ENCODE results near the gene SH3RF2. TPM values are rescaled to one million over a fixed set of nuclear protein-coding genes. Genes with fewer than 3 reads are reported as not detected.

Gene SH3RF2
- total RNA-seq, 1 donor from 2014 or later = 0.36 TPM

- Histone ChIP-seq H3K27me3 (no peaks in the 10 kb centered on the region), H3K36me3 (no peaks in the 10 kb centered on the region), H4K20me1 (ENCODE audit: low read depth) (no peaks in the 10 kb centered on the region), H3K79me2 (ENCODE audit: low read depth) (no peaks in the 10 kb centered on the region), H3K4me3 (no peak overlapping the region), H3K9me3 (ENCODE audit: low read depth) (no peaks in the 10 kb centered on the region), H3F3A (ENCODE audit: low read depth) (peaks cover 12% of the 10 kb centered on the region), H2AFZ (replicated peaks) (no peak overlapping the region), H3K9ac (no peak overlapping the region), H3K27ac (no peak overlapping the region), H3K4me1 (peaks cover 40% of the 10 kb centered on the region), H3K4me2 (peak overlapping the region; percentile 40)
- H3K4me1 Mint-ChIP-seq = peaks cover 46% of the 10 kb centered on the region
- H3K9me3 Mint-ChIP-seq = no peaks in the 10 kb centered on the region
- TF ChIP-seq CTCF (IDR thresholded peaks at IDR 0.05) = no peak
- no peak for TF ChIP-seq EZH2 (IDR thresholded peaks at IDR 0.05)
- no peak for TF ChIP-seq EZH2phosphoT487 (IDR thresholded peaks at IDR 0.05)
- DNase-seq (ENCODE audit: low spot score) = no peak
- no peak overlapping the region for H3K4me3 Mint-ChIP-seq
- no peaks in the 10 kb centered on the region for H3K36me3 Mint-ChIP-seq
- H3K27me3 Mint-ChIP-seq (ENCODE audit: insufficient read depth, low read depth) = peaks cover 3% of the 10 kb centered on the region
- no peak overlapping the region for H3K27ac Mint-ChIP-seq
These were observed 2.6 kb downstream of the SH3RF2 start for GRCh38 chr5:145938776-145939539.

GRCh38 chr5:145939540-145940065 is 3.2 kb downstream of the SH3RF2 start:
- Histone ChIP-seq H3K79me2 (ENCODE audit: low read depth) (no peaks in the 10 kb centered on the region), H3K4me1 (peaks cover 40% of the 10 kb centered on the region), H2AFZ (replicated peaks) (no peak overlapping the region), H3K9me3 (ENCODE audit: low read depth) (no peaks in the 10 kb centered on the region), H3K9ac (no peak overlapping the region), H3K4me3 (no peak overlapping the region), H3K27me3 (no peaks in the 10 kb centered on the region), H3K36me3 (no peaks in the 10 kb centered on the region), H3K4me2 (peak overlapping the region; percentile 40), H3K27ac (no peak overlapping the region), H3F3A (ENCODE audit: low read depth) (peaks cover 12% of the 10 kb centered on the region), H4K20me1 (ENCODE audit: low read depth) (no peaks in the 10 kb centered on the region)
- Mint-ChIP-seq H3K4me1 (peaks cover 46% of the 10 kb centered on the region), H3K36me3 (no peaks in the 10 kb centered on the region), H3K9me3 (no peaks in the 10 kb centered on the region), H3K27ac (peak overlapping the region; percentile 31), H3K27me3 (ENCODE audit: insufficient read depth, low read depth) (peaks cover 3% of the 10 kb centered on the region), H3K4me3 (no peak overlapping the region)
- TF ChIP-seq EZH2phosphoT487 (IDR thresholded peaks at IDR 0.05) = no peak
- no peak for TF ChIP-seq CTCF (IDR thresholded peaks at IDR 0.05)
- no peak for DNase-seq (ENCODE audit: low spot score)

GRCh38 chr5:145941096-145941447 is 4.7 kb downstream of the SH3RF2 start:
- Histone ChIP-seq H2AFZ (replicated peaks) (no peak overlapping the region), H3K27ac (no peak overlapping the region), H3K4me1 (peaks cover 35% of the 10 kb centered on the region), H3K4me2 (no peak overlapping the region), H3K36me3 (no peaks in the 10 kb centered on the region), H3F3A (ENCODE audit: low read depth) (peaks cover 10% of the 10 kb centered on the region), H3K9ac (no peak overlapping the region), H3K4me3 (no peak overlapping the region), H3K27me3 (no peaks in the 10 kb centered on the region), H3K9me3 (ENCODE audit: low read depth) (no peaks in the 10 kb centered on the region), H3K79me2 (ENCODE audit: low read depth) (no peaks in the 10 kb centered on the region), H4K20me1 (ENCODE audit: low read depth) (no peaks in the 10 kb centered on the region)
- DNase-seq (ENCODE audit: low spot score) = no peak
- no peak for TF ChIP-seq CTCF (IDR thresholded peaks at IDR 0.05)
- TF ChIP-seq EZH2phosphoT487 (IDR thresholded peaks at IDR 0.05) = no peak
- no peak for TF ChIP-seq EZH2 (IDR thresholded peaks at IDR 0.05)
- no peaks in the 10 kb centered on the region for H3K27me3 Mint-ChIP-seq (ENCODE audit: insufficient read depth, low read depth)
- H3K4me3 Mint-ChIP-seq = no peak overlapping the region
- no peaks in the 10 kb centered on the region for H3K9me3 Mint-ChIP-seq
- peaks cover 38% of the 10 kb centered on the region for H3K4me1 Mint-ChIP-seq
- H3K27ac Mint-ChIP-seq = no peak overlapping the region
- no peaks in the 10 kb centered on the region for H3K36me3 Mint-ChIP-seq

Data from neural progenitor cell (in vitro differentiated cells).